Adrenal gland (tissue), 5 donors: ENCODE data around the gene VAX1.

Source experiments
- POLR2A ChIP-seq, 2 donors: fragments of 450-650 bp; IDR thresholded peaks; one replicate each; pipeline ENCODE4 v1.6.1; 2017; ENCODE audit warnings: antibody characterized with exemption in 2 of 2, mild to moderate bottlenecking in 2 of 2, moderate library complexity in 1 of 2
- TF ChIP-seq, protein P1 (sequence below), 6 experiments: fragments of 450-650 bp in 4 of 6; fragments of 200-600 bp in 2 of 6; sonication (generic) in 1 of 6; IDR thresholded peaks; 1 replicate in 5 of 6; 2 replicates in 1 of 6; pipeline versions ENCODE4 v1.5.1 to v1.8.0; 2016 to 2021; ENCODE audit warnings: antibody characterized with exemption in 6 of 6, mild to moderate bottlenecking in 2 of 6, moderate library complexity in 1 of 6
- donor health status: DM: no; HTN: no; CAD: no.

DNA sequence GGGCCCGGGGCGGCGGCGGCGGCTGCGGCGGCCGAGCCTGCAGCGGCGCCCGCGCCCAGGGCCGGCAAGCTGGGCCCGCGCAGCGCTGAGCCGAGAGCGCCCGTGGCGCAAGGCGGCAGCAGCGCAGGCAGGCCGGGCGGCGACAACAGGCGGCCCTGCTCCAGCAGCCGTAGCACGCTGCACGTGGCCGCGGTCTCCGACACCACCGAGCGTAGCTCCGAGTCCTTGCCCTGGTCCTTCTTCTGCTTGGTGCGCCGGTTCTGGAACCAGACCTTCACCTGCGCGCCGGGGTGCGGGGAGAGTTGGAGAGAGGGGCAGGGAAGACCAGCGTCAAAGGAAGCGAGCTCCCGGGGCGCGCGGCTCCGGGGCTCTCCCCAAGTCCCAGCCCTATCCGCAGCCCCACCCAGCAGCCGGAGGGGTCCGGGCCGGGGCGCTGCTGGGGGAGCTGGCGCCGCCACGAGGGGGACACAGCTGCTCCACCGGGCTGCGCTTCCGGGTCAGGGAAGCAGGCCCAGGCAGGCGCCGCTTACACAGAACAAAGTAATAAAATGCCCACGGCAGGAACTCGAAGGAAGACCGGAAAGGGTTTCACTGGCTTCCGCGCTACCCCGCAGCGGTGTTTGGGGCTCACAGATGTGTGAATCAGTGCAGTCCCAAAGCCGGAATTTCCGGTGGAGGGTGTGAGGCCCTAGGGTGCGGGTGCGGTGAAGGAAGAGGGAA lies 3.6 kb downstream of the VAX1 start:
- TF ChIP-seq, protein P1, sequence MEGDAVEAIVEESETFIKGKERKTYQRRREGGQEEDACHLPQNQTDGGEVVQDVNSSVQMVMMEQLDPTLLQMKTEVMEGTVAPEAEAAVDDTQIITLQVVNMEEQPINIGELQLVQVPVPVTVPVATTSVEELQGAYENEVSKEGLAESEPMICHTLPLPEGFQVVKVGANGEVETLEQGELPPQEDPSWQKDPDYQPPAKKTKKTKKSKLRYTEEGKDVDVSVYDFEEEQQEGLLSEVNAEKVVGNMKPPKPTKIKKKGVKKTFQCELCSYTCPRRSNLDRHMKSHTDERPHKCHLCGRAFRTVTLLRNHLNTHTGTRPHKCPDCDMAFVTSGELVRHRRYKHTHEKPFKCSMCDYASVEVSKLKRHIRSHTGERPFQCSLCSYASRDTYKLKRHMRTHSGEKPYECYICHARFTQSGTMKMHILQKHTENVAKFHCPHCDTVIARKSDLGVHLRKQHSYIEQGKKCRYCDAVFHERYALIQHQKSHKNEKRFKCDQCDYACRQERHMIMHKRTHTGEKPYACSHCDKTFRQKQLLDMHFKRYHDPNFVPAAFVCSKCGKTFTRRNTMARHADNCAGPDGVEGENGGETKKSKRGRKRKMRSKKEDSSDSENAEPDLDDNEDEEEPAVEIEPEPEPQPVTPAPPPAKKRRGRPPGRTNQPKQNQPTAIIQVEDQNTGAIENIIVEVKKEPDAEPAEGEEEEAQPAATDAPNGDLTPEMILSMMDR (IDR thresholded peaks at IDR 0.05), result no peak
- TF ChIP-seq POLR2A (IDR thresholded peaks at IDR 0.05), result no peak
